HepG2 (cell line): ENCODE results near the gene PRSS8. TPM values are rescaled to one million over a fixed set of nuclear protein-coding genes. Genes with fewer than 3 reads are reported as not detected.

Source experiments
- AKAP8 ChIP-seq: sonication (generic); formaldehyde crosslinking; IDR thresholded peaks from 2 replicates; pipeline ENCODE4 v1.5.1; 2020; ENCODE audit warnings: mild to moderate bottlenecking, missing genetic modification reagents
- ARHGAP35 ChIP-seq: sonication (generic); formaldehyde crosslinking; IDR thresholded peaks from 2 replicates; pipeline ENCODE4 v1.9.0; 2022; ENCODE audit warnings: mild to moderate bottlenecking, inconsistent platforms, moderate library complexity, missing genetic modification reagents, borderline replicate concordance
- BORCS8-MEF2B ChIP-seq: sonication (generic); formaldehyde crosslinking; IDR thresholded peaks from 2 replicates; pipeline ENCODE4 v1.8.0; 2022; ENCODE audit warnings: mild to moderate bottlenecking, missing genetic modification reagents
- DPF2 ChIP-seq: sonication (generic); formaldehyde crosslinking; IDR thresholded peaks from 2 replicates; pipeline ENCODE4 v1.4.0; 2020; ENCODE audit warnings: mild to moderate bottlenecking, low read depth, missing genetic modification reagents, borderline replicate concordance
- GATAD1 ChIP-seq: IDR thresholded peaks from 2 replicates; pipeline ENCODE4 v1.6.1; 2016; ENCODE audit warnings: missing genetic modification reagents, missing compliant biosample characterization
- HDAC2 ChIP-seq: sonication (generic); formaldehyde crosslinking; IDR thresholded peaks from 2 replicates; pipeline ENCODE4 v1.4.0; 2020; ENCODE audit warnings: missing genetic modification reagents
- KDM2A ChIP-seq: sonication (generic); formaldehyde crosslinking; IDR thresholded peaks from 2 replicates; pipeline ENCODE4 v1.4.0; 2020; ENCODE audit warnings: low read depth, missing genetic modification reagents, borderline replicate concordance
- KLF9 ChIP-seq: IDR thresholded peaks from 2 replicates; pipeline ENCODE4 v1.6.1; 2016; ENCODE audit warnings: low read depth
- MIXL1 ChIP-seq: IDR thresholded peaks from 2 replicates; pipeline ENCODE4 v1.6.1; 2016
- TERF1 ChIP-seq: sonication (generic); formaldehyde crosslinking; IDR thresholded peaks from 2 replicates; pipeline ENCODE4 v1.8.0; 2022; ENCODE audit warnings: mild to moderate bottlenecking, missing genetic modification reagents, moderate library complexity
- TOE1 ChIP-seq: sonication (generic); formaldehyde crosslinking; IDR thresholded peaks from 2 replicates; pipeline ENCODE4 v1.4.0; 2020; ENCODE audit warnings: mild to moderate bottlenecking, missing genetic modification reagents
- TP53 ChIP-seq: sonication (generic); formaldehyde crosslinking; conservative IDR thresholded peaks from 2 replicates; pipeline ENCODE4 v1.4.0; 2020; ENCODE audit warnings: missing genetic modification reagents
- YEATS4 ChIP-seq: sonication (generic); formaldehyde crosslinking; IDR thresholded peaks from 2 replicates; pipeline ENCODE4 v1.4.0; 2020; ENCODE audit warnings: missing genetic modification reagents, borderline replicate concordance
- ZNF282 ChIP-seq: fragments of 450-650 bp; IDR thresholded peaks from 2 replicates; pipeline ENCODE4 v1.6.1; 2018; ENCODE audit not compliant: partially characterized antibody
- ZNF446 ChIP-seq: sonication (generic); formaldehyde crosslinking; IDR thresholded peaks from 2 replicates; pipeline ENCODE4 v1.5.0; 2020; ENCODE audit warnings: mild to moderate bottlenecking, missing genetic modification reagents
- ZNF484 ChIP-seq: sonication (generic); formaldehyde crosslinking; IDR thresholded peaks from 2 replicates; pipeline ENCODE4 v1.5.1; 2020; ENCODE audit warnings: mild to moderate bottlenecking, low read depth, missing genetic modification reagents, borderline replicate concordance
- ZNF567 ChIP-seq: sonication (generic); formaldehyde crosslinking; IDR thresholded peaks from 2 replicates; pipeline ENCODE4 v1.8.1; 2023; ENCODE audit warnings: mild to moderate bottlenecking, missing genetic modification reagents, borderline replicate concordance
- ZNF576 ChIP-seq: sonication (generic); formaldehyde crosslinking; IDR thresholded peaks from 2 replicates; pipeline ENCODE4 v1.4.0; 2020; ENCODE audit warnings: mild to moderate bottlenecking, missing genetic modification reagents
- ZNF580 ChIP-seq: IDR thresholded peaks from 2 replicates; pipeline ENCODE4 v1.6.1; 2016; ENCODE audit warnings: low read depth, borderline replicate concordance
- ZNF629 ChIP-seq: sonication (generic); formaldehyde crosslinking; conservative IDR thresholded peaks from 2 replicates; pipeline ENCODE4 v1.5.0; 2020; ENCODE audit warnings: missing genetic modification reagents
- ZNF724P ChIP-seq: sonication (generic); formaldehyde crosslinking; IDR thresholded peaks from 2 replicates; pipeline ENCODE4 v1.8.0; 2022; ENCODE audit warnings: missing genetic modification reagents, borderline replicate concordance
- polyA plus RNA-seq, 8 experiments: library from polyadenylated mRNA; depleted of rRNA in 3 of 8; stranded (reverse) in 7 of 8; unstranded in 1 of 8; fragments of >200 nt; fragmentation: Illumina TruSeq in 4 of 8; extraction: Trizol in 4 of 8; gene quantifications; 2 replicates each; pipeline versions ENCODE4 v1.2.1 to v1.2.3, GENCODE V29; 2011 to 2016; ENCODE audit warnings: low read depth in 4 of 8, missing spikeins in 1 of 8, mixed read lengths in 1 of 8; ENCODE audit not compliant: insufficient read depth in 1 of 8
- total RNA-seq, 5 experiments: library from RNA; depleted of rRNA; stranded (reverse); fragments of >200 nt; fragmentation: Illumina TruSeq; extraction: Trizol; gene quantifications; 2 replicates each; pipeline ENCODE4 v1.2.3, GENCODE V29; 2016; ENCODE audit warnings: low read depth in 1 of 5
- TF ChIP-seq, protein P1 (sequence below): sonication (generic); formaldehyde crosslinking; IDR thresholded peaks from 2 replicates; pipeline ENCODE4 v1.4.0; 2020; ENCODE audit warnings: mild to moderate bottlenecking, low read depth, missing genetic modification reagents
- TF ChIP-seq, protein P2 (sequence below): sonication (generic); formaldehyde crosslinking; IDR thresholded peaks from 2 replicates; pipeline ENCODE4 v1.8.0; 2022; ENCODE audit warnings: missing genetic modification reagents, mild to moderate bottlenecking, inconsistent platforms, borderline replicate concordance
- TF ChIP-seq, protein P3 (sequence below): sonication (generic); formaldehyde crosslinking; IDR thresholded peaks from 2 replicates; pipeline ENCODE4 v1.4.0; 2020; ENCODE audit warnings: mild to moderate bottlenecking, missing genetic modification reagents

The PRSS8 gene
- total and polyA plus RNA-seq, 2 of the 13 experiments (the other 11 are each of a cell fraction or from before 2014, with no cell fraction given), result 2.6 to 7.2 TPM

GRCh38 chr16:31142109-31143010 is 6.8 kb upstream of the PRSS8 start (continued):
- TF ChIP-seq, protein P1, sequence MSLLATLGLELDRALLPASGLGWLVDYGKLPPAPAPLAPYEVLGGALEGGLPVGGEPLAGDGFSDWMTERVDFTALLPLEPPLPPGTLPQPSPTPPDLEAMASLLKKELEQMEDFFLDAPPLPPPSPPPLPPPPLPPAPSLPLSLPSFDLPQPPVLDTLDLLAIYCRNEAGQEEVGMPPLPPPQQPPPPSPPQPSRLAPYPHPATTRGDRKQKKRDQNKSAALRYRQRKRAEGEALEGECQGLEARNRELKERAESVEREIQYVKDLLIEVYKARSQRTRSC (CRISPR knock-in tag), result 0 out of 2 replicates have a peak, but pooled peaks have one; percentile 46
- TF ChIP-seq BORCS8-MEF2B (peak; percentile 95), HDAC2 (CRISPR knock-in tag) (peak; percentile 78), KLF9 (CRISPR knock-in tag) (no peak), TERF1 (CRISPR knock-in tag) (no peak), ARHGAP35 (CRISPR knock-in tag) (no peak), GATAD1 (CRISPR knock-in tag) (peak; percentile 80), ZNF724P (CRISPR knock-in tag) (peak; percentile 32), ZNF446 (CRISPR knock-in tag) (no peak), YEATS4 (CRISPR knock-in tag) (peak; percentile 55; the same call in 1 of the 2 replicates), MIXL1 (peak; percentile 48; the same call in 1 of the 2 replicates), TOE1 (CRISPR knock-in tag) (0 out of 2 replicates have a peak, but pooled peaks have one; percentile 45), AKAP8 (CRISPR knock-in tag) (peak; percentile 58; the same call in 1 of the 2 replicates), ZNF484 (no peak), ZNF576 (CRISPR knock-in tag) (no peak), TP53 (CRISPR knock-in tag) (0 out of 2 replicates have a peak, but pooled peaks have one; percentile 19), ZNF282 (no peak), KDM2A (CRISPR knock-in tag) (peak; percentile 89), ZNF567 (CRISPR knock-in tag) (peak; percentile 87; the same call in 1 of the 2 replicates), DPF2 (CRISPR knock-in tag) (peak; percentile 35; the same call in 1 of the 2 replicates), ZNF629 (no peak), ZNF580 (CRISPR knock-in tag) (peak; percentile 90; the same call in 1 of the 2 replicates)
- TF ChIP-seq, protein P2, sequence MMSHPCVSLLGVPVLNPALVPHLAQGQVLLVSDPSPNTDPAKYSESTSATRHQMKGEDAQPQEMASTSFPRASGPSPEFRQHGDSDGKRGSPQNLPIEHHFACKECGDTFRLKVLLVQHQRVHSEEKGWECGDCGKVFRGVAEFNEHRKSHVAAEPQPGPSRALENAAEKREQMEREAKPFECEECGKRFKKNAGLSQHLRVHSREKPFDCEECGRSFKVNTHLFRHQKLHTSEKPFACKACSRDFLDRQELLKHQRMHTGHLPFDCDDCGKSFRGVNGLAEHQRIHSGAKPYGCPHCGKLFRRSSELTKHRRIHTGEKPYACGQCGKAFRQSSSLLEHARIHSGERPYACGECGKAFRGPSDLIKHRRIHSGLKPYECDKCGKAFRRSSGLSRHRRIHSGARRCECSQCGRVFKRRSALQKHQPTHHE (CRISPR knock-in tag), result 0 out of 2 replicates have a peak, but pooled peaks have one; percentile 5
- TF ChIP-seq, protein P3, sequence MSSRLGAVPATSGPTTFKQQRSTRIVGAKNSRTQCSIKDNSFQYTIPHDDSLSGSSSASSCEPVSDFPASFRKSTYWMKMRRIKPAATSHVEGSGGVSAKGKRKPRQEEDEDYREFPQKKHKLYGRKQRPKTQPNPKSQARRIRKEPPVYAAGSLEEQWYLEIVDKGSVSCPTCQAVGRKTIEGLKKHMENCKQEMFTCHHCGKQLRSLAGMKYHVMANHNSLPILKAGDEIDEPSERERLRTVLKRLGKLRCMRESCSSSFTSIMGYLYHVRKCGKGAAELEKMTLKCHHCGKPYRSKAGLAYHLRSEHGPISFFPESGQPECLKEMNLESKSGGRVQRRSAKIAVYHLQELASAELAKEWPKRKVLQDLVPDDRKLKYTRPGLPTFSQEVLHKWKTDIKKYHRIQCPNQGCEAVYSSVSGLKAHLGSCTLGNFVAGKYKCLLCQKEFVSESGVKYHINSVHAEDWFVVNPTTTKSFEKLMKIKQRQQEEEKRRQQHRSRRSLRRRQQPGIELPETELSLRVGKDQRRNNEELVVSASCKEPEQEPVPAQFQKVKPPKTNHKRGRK, result no peak
